ENCODE measurements around the gene NOSIP. TPM values are rescaled to one million over a fixed set of nuclear protein-coding genes. Genes with fewer than 3 reads are reported as not detected.

Gene NOSIP
- total and polyA plus RNA-seq, 10 of the 15 experiments (the other 5 are each of a cell fraction or from before 2014, with no cell fraction given): 7.2 to 85.5 (median 48.4) TPM

- TF ChIP-seq, protein P1, sequence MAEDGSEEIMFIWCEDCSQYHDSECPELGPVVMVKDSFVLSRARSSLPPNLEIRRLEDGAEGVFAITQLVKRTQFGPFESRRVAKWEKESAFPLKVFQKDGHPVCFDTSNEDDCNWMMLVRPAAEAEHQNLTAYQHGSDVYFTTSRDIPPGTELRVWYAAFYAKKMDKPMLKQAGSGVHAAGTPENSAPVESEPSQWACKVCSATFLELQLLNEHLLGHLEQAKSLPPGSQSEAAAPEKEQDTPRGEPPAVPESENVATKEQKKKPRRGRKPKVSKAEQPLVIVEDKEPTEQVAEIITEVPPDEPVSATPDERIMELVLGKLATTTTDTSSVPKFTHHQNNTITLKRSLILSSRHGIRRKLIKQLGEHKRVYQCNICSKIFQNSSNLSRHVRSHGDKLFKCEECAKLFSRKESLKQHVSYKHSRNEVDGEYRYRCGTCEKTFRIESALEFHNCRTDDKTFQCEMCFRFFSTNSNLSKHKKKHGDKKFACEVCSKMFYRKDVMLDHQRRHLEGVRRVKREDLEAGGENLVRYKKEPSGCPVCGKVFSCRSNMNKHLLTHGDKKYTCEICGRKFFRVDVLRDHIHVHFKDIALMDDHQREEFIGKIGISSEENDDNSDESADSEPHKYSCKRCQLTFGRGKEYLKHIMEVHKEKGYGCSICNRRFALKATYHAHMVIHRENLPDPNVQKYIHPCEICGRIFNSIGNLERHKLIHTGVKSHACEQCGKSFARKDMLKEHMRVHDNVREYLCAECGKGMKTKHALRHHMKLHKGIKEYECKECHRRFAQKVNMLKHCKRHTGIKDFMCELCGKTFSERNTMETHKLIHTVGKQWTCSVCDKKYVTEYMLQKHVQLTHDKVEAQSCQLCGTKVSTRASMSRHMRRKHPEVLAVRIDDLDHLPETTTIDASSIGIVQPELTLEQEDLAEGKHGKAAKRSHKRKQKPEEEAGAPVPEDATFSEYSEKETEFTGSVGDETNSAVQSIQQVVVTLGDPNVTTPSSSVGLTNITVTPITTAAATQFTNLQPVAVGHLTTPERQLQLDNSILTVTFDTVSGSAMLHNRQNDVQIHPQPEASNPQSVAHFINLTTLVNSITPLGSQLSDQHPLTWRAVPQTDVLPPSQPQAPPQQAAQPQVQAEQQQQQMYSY (CRISPR knock-in tag; IDR thresholded peaks at IDR 0.05): no peak
Measured at GRCh38 chr19:49616945-49617344, 36.6 kb upstream of the NOSIP start (continued).

DNA sequence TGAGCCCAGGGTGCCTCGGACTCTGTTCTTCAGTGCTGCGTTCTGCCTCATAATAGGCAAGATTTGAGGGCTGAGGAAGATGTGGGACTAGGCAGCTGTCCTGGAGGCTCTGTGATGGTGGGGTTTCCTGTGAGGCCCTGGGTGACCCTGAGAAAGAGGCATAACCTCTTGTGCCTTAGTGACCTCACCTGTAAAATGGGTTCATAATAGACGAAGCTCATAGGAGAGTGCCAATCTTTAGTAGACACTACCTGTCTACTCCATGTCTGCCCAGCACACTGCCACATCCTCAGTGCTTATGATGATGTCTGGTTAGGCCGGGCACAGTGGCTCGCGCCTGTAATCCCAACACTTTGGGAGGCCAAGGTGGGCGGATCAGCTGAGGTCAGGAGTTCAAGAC, 36.2 kb upstream of the NOSIP start:
- no peak for FAIRE-seq
- CTCF ChIA-PET: interaction anchor here (1.3 to 1.6 kb wide), 2 partner anchors 15 to 65 kb away, joined by 3 to 4 read pairs; no protein-coding TSS in a partner anchor
- ATAC-seq: no peak
- Histone ChIP-seq H3K9ac (ENCODE audit: control insufficient read depth, insufficient read depth, low read length) (no peak overlapping the region), H3K9me3 (replicated peaks; ENCODE audit: control insufficient read depth, insufficient read depth, low read length) (no peaks in the 10 kb centered on the region; the same call in 2 of the 3 replicates), H3K27me3 (replicated peaks in 1 of 2; ENCODE audit: control insufficient read depth in 2 of 2, insufficient read depth in 2 of 2, low read length in 1 of 2) (no peaks in the 10 kb centered on the region), H3K4me2 (ENCODE audit: control insufficient read depth, insufficient read depth) (no peak overlapping the region), H3K4me3 (no peak overlapping the region), H3K36me3 (ENCODE audit: control insufficient read depth in 2 of 2, insufficient read depth in 2 of 2, low read length in 1 of 2) (peaks cover 18 to 19% of the 10 kb centered on the region in 2 experiments), H3K4me1 (ENCODE audit: control insufficient read depth, insufficient read depth, low read length) (no peaks in the 10 kb centered on the region; the same call in 1 of the 2 replicates), H3K79me2 (ENCODE audit: control insufficient read depth, insufficient read depth, low read length) (no peaks in the 10 kb centered on the region), H3K27ac (ENCODE audit: control insufficient read depth, insufficient read depth) (no peak overlapping the region), H4K20me1 (ENCODE audit: control insufficient read depth, insufficient read depth) (no peaks in the 10 kb centered on the region), H2AFZ (ENCODE audit: control insufficient read depth, low read depth, low read length) (no peak overlapping the region)
- WGBS (ENCODE audit: insufficient coverage, insufficient replicate concordance, low lambda C conversion rate, missing lambda C conversion rate): 88% methylated on average over 7 of the region's 7 CpGs
- in situ Hi-C loops (cut with MboI): no loop called here
- no TSS peak for BruUV-seq (replicated peaks)
- intact Hi-C loops (cut with micrococcal nuclease; ENCODE audit: unreplicated experiment): no loop called here
- no peak for TF ChIP-seq BRCA1 (IDR thresholded peaks at IDR 0.05; ENCODE audit: low read depth, low read length)
- TF ChIP-seq HDAC6 (IDR thresholded peaks at IDR 0.05; ENCODE audit: unreplicated experiment): no peak
- no peak for TF ChIP-seq TAF1 (IDR thresholded peaks at IDR 0.05; ENCODE audit: borderline replicate concordance, low read depth, low read length)
- TF ChIP-seq HDAC2 (IDR thresholded peaks at IDR 0.05): no peak
- TF ChIP-seq NR2C2 (IDR thresholded peaks at IDR 0.05; ENCODE audit: borderline replicate concordance, control insufficient read depth, insufficient read length, low read depth): no peak
- no peak for TF ChIP-seq ZBTB11 (CRISPR knock-in tag; IDR thresholded peaks at IDR 0.05)
- no peak for TF ChIP-seq FOS (IDR thresholded peaks at IDR 0.05; ENCODE audit: borderline replicate concordance, extremely low read depth, insufficient read length)
- no peak for TF ChIP-seq BMI1 (IDR thresholded peaks at IDR 0.05; ENCODE audit: borderline replicate concordance)
- no peak for TF ChIP-seq IRF5 (IDR thresholded peaks at IDR 0.05; ENCODE audit: borderline replicate concordance)
- no peak for TF ChIP-seq CHD2 (IDR thresholded peaks at IDR 0.05; ENCODE audit: borderline replicate concordance, low read depth, low read length)
- no peak for TF ChIP-seq SIX5 (IDR thresholded peaks at IDR 0.05; ENCODE audit: low read depth, low read length, severe bottlenecking)
- no peak for TF ChIP-seq SUPT20H (IDR thresholded peaks at IDR 0.05; ENCODE audit: borderline replicate concordance, control insufficient read depth, low read depth, low read length)
- SMC1A ChIA-PET (ENCODE audit: uncharacterized antibody, unreplicated experiment): no interaction called here
- POLR2A ChIA-PET: interaction anchor here (0.7 kb wide), 1 partner anchor 97 kb away, joined by 3 read pairs; no protein-coding TSS in a partner anchor
- no peak for DNase-seq (ENCODE audit: low read depth, low spot score)
- RAD21 ChIA-PET (ENCODE audit: unreplicated experiment): no interaction called here

Measured in GM12878 (cell line).